MG63 (cell line): ENCODE results near the gene FAM200A. TPM values are rescaled to one million over a fixed set of nuclear protein-coding genes. Genes with fewer than 3 reads are reported as not detected.
A peak's percentile ranks its signal among the peaks of the same experiment; 100 is the strongest.
"Not testable (repeated sequence)": the region's sequence is repeated elsewhere in the genome, so short reads cannot be mapped to it uniquely, and the experiment has no call there.

Source experiments
- DNase-seq: peaks from one replicate; pipeline ENCODE4 v3.0.0-alpha.2; 2020
- H3K27me3 ChIP-seq: fragments of 250-450 bp; sonication (Bioruptor Pico); 2 replicates; pipeline ENCODE4 v1.5.1; 2020; ENCODE audit warnings: mild to moderate bottlenecking, moderate library complexity
- H3K36me3 ChIP-seq: fragments of 250-450 bp; sonication (Bioruptor Pico); 2 replicates; pipeline ENCODE4 v1.5.1; 2020; ENCODE audit warnings: mild to moderate bottlenecking, moderate library complexity
- H3K4me3 ChIP-seq: fragments of 250-450 bp; sonication (Bioruptor Pico); 2 replicates; pipeline ENCODE4 v1.5.1; 2020; ENCODE audit warnings: mild to moderate bottlenecking, moderate library complexity
- H3K9me3 ChIP-seq: fragments of 250-450 bp; sonication (Bioruptor Pico); 2 replicates; pipeline ENCODE4 v1.5.1; 2020; ENCODE audit warnings: mild to moderate bottlenecking, moderate library complexity
- total RNA-seq: library from RNA; depleted of rRNA; stranded (reverse); fragments of >200 nt; shearing (Covaris generic); gene quantifications from 2 replicates; pipeline ENCODE4 v1.2.3, GENCODE V29; 2014; ENCODE audit warnings: low replicate concordance

FAM200A gene
- total RNA-seq, 1 experiment from 2014 or later = 0.72 TPM

DNA sequence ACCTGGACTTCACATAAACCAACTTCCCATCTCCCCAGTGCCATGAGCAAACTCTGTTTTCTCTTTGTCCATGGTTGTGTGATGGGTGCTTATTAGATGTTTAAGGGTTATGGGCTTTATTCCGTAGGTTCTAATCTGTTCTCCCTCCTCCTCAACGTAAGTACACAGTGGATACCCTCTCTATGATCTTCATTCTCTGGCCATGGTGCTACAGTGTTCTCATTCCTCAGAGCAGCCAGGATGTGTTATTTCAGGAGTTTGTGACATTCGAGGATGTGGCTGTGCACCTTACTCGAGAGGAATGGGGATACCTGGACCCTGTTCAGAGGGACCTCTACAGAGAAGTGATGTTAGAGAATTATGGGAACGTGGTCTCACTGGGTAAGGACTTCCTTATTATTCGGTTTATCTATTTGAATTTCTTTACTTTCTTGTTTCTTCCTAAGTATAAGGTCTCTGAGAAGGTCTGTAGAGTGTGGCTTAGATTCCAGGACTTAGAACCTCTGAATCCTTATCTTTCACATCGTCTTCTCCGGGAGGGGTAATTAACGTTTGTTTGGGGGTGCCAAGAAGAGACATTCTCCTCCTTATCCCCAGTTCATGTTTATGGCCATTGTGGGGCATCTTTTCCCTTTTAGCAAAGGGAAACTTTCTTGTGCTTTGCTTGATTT is 10.3 kb upstream of the FAM200A start:
- Histone ChIP-seq H3K9me3 (no peaks in the 10 kb centered on the region), H3K27me3 (no peaks in the 10 kb centered on the region), H3K36me3 (peaks cover 54% of the 10 kb centered on the region), H3K4me3 (peak overlapping the region; percentile 4; the same call in 1 of the 2 replicates)
- no peak for DNase-seq

DNA sequence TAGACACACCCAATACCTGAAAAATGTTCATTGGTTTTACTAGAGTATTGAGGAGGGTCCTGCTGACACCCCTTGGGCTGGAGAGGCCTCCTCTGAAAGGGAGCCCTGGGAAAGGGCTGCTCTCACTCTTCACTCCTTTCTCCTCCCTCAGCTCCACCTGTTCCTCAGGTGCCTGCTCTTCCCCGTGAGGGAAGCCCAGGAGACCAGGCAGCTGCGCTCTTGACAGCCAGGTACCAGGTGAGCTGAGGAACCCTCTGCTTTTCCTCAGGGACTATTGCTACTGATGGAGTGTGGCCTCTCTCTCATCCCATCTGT is 9.8 kb upstream of the FAM200A start:
- H3K27me3 ChIP-seq = no peaks in the 10 kb centered on the region
- no peak overlapping the region for H3K4me3 ChIP-seq
- peaks cover 58% of the 10 kb centered on the region for H3K36me3 ChIP-seq
- H3K9me3 ChIP-seq = no peaks in the 10 kb centered on the region
- no peak for DNase-seq

GRCh38 chr7:99560834-99561736 is 9.2 kb upstream of the FAM200A start:
- no peak for DNase-seq
- no peaks in the 10 kb centered on the region for H3K27me3 ChIP-seq
- no peaks in the 10 kb centered on the region for H3K9me3 ChIP-seq
- peaks cover 58% of the 10 kb centered on the region for H3K36me3 ChIP-seq
- no peak overlapping the region for H3K4me3 ChIP-seq

GRCh38 chr7:99559175-99559915 is 7.4 kb upstream of the FAM200A start:
- Histone ChIP-seq H3K27me3 (no peaks in the 10 kb centered on the region), H3K4me3 (peak overlapping the region; percentile 76), H3K9me3 (no peaks in the 10 kb centered on the region), H3K36me3 (peaks cover 43% of the 10 kb centered on the region)
- DNase-seq = no peak

GRCh38 chr7:99558306-99559174 is 6.6 kb upstream of the FAM200A start, which contains the start of gene ZNF655:
TSS of gene ZNF655 (plus strand) at chr7:99558642. CDS start at chr7:99560560, 1,918 bp downstream.
- H3K27me3 ChIP-seq = no peaks in the 10 kb centered on the region
- H3K9me3 ChIP-seq = no peaks in the 10 kb centered on the region
- peaks cover 36% of the 10 kb centered on the region for H3K36me3 ChIP-seq
- peak within 1 kb of the TSS; percentile 76 for H3K4me3 ChIP-seq
- peak; percentile 82 for DNase-seq

DNA sequence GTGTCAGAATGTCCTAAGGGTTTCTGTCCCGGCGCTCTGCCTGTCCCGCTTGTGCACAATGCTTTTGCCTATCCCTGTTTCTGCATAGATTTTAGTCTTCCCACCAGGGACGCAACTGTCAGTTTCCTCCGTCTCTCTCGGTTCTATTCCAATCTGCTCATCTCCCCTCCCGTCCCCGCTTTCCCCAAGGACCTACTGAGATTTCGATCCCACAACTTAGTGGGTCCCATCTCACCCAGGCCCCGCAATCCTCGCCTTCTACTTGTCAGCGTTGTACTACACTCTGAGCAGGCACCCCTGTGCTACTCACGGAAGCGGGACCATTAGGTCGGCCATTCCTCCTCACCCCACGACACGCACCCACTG is 6.0 kb upstream of the FAM200A start:
- Histone ChIP-seq H3K4me3 (peak overlapping the region; percentile 76), H3K9me3 (no peaks in the 10 kb centered on the region), H3K36me3 (peaks cover 36% of the 10 kb centered on the region), H3K27me3 (no peaks in the 10 kb centered on the region)
- DNase-seq = no peak

- Histone ChIP-seq H3K9me3 (no peaks in the 10 kb centered on the region), H3K36me3 (peaks cover 31% of the 10 kb centered on the region), H3K27me3 (no peaks in the 10 kb centered on the region), H3K4me3 (peak overlapping the region; percentile 76)
- DNase-seq = no peak
Measured at GRCh38 chr7:99557196-99557607, 5.3 kb upstream of the FAM200A start.

GRCh38 chr7:99554939-99555338 is 3.0 kb upstream of the FAM200A start:
- DNase-seq = no peak
- Histone ChIP-seq H3K9me3 (no peaks in the 10 kb centered on the region), H3K27me3 (no peaks in the 10 kb centered on the region), H3K36me3 (peaks cover 9% of the 10 kb centered on the region; the same call in 1 of the 2 replicates), H3K4me3 (no peak overlapping the region)

GRCh38 chr7:99553039-99553438 is 1.1 kb upstream of the FAM200A start:
- Histone ChIP-seq H3K4me3 (no peak overlapping the region), H3K9me3 (no peaks in the 10 kb centered on the region), H3K36me3 (peaks cover 11% of the 10 kb centered on the region; the same call in 1 of the 2 replicates), H3K27me3 (no peaks in the 10 kb centered on the region)
- no peak for DNase-seq

DNA sequence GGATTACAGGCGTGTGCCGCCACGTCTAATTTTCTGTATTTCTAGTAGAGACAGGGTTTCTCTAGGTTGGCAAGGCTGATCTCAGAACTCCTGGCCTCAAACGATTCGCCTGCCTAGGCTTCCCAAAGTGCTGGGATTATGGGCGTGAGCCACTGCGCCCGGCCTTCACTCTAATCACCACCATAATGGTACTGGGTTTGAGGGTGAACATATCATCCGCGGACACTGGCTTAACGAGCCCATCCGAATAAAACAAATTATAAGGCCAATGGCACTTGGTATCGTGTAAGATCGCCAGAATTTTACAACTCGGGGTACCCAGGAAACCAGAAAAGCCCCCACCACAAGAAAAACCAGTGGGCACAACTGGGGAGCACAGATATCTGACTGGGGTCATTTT is 580 bp downstream of the FAM200A start:
- Histone ChIP-seq H3K27me3 (no peaks in the 10 kb centered on the region), H3K36me3 (peaks cover 7% of the 10 kb centered on the region; the same call in 1 of the 2 replicates), H3K4me3 (peak overlapping the region; percentile 79), H3K9me3 (no peaks in the 10 kb centered on the region)
- DNase-seq = no peak

DNA sequence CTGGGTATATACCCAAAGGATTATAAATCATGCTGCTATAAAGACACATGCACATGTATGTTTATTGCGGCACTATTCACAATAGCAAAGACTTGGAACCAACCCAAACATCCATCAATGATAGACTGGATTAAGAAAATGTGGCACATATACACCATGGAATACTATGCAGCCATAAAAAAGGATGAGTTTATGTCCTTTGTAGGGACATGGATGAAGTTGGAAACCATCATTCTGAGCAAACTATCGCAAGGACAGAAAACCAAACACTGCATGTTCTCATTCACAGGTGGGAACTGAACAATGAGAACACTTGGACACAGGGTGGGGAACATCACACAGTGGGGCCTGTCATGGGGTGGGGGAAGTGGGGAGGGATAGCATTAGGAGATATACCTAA is 2.4 kb downstream of the FAM200A start:
- not testable (repeated sequence) for H3K4me3 ChIP-seq, H3K27me3 ChIP-seq, DNase-seq, H3K36me3 ChIP-seq, H3K9me3 ChIP-seq

DNA sequence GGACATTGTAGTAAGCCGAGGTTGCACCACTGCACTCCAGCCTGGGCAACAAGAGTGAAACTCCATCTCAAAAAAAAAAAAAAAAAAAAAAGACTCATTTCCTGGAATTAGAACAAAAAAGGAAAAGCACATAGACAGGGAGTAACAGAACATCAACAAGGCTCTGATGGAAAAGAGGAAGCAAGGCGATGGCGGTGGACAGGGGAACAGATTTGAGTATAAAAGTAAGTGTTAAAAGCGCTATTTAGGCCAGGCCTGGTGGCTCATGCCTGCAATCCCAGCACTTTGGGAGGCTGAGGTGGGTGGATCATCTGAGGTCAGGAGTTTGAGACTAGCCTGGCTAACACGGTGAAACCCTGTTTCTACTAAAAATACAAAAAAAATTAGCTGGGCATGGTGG is 6.6 kb downstream of the FAM200A start:
- H3K4me3 ChIP-seq, H3K9me3 ChIP-seq, DNase-seq, H3K36me3 ChIP-seq, H3K27me3 ChIP-seq: not testable (repeated sequence)

- DNase-seq = no peak
- peaks cover 2% of the 10 kb centered on the region; the same call in 1 of the 2 replicates for H3K36me3 ChIP-seq
- H3K9me3 ChIP-seq = no peaks in the 10 kb centered on the region; the same call in 1 of the 2 replicates
- H3K27me3 ChIP-seq = no peaks in the 10 kb centered on the region
- no peak overlapping the region for H3K4me3 ChIP-seq
Measured at GRCh38 chr7:99543916-99544315, 8.0 kb downstream of the FAM200A start.

- no peaks in the 10 kb centered on the region for H3K27me3 ChIP-seq
- no peaks in the 10 kb centered on the region; the same call in 1 of the 2 replicates for H3K9me3 ChIP-seq
- no peak overlapping the region for H3K4me3 ChIP-seq
Measured at GRCh38 chr7:99543081-99543671, 8.7 kb downstream of the FAM200A start.

GRCh38 chr7:99541212-99541611 is 10.7 kb downstream of the FAM200A start:
- Histone ChIP-seq H3K36me3 (no peaks in the 10 kb centered on the region), H3K27me3 (no peaks in the 10 kb centered on the region), H3K4me3 (no peak overlapping the region), H3K9me3 (no peaks in the 10 kb centered on the region; the same call in 1 of the 2 replicates)
- no peak for DNase-seq

More at GRCh38 chr7:99543081-99543671, 8.7 kb downstream of the FAM200A start:
- H3K36me3 ChIP-seq = peaks cover 2% of the 10 kb centered on the region; the same call in 1 of the 2 replicates
- DNase-seq = no peak

DNA sequence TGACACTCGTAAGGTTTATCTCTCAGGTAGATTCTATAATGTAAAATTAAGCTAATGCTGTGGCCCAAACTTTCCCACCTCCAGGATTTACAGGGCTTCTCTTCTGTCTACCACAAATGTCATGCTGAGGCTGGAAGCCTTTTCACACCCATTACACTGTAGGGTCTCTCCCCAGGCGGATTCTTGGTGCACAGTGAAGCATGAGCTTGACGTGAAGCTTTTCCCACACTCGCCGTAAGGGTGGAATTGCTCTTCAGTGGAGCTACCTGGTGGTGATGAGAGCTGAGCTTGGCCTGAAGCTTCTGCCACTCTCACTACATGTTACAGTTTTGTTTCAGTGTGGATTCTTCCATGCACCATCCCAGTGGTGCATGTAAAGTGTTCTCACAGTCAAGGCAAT is 11.4 kb downstream of the FAM200A start:
- no peaks in the 10 kb centered on the region; the same call in 1 of the 2 replicates for H3K9me3 ChIP-seq
- no peaks in the 10 kb centered on the region for H3K27me3 ChIP-seq
- no peak overlapping the region for H3K4me3 ChIP-seq
- no peak for DNase-seq
- H3K36me3 ChIP-seq = no peaks in the 10 kb centered on the region
